ENCODE measurements around the gene PTCHD4.

The PTCHD4 gene

GRCh38 chr6:48099713-48100587 is 11.0 kb downstream of the PTCHD4 start:
- DNase-seq, result no peak

- DNase-seq, result no peak
These were observed 12.1 kb downstream of the PTCHD4 start for GRCh38 chr6:48098923-48099322.

- no peak for DNase-seq
These were observed 18.3 kb downstream of the PTCHD4 start for GRCh38 chr6:48092550-48093217.

GRCh38 chr6:48090546-48090945 is 20.5 kb downstream of the PTCHD4 start:
- DNase-seq, result no peak

GRCh38 chr6:48087448-48087847 is 23.5 kb downstream of the PTCHD4 start:
- DNase-seq, result no peak

- no peak for DNase-seq
These were observed 24.8 kb downstream of the PTCHD4 start for GRCh38 chr6:48086187-48086586.

- no peak for DNase-seq
These were observed 25.8 kb downstream of the PTCHD4 start for GRCh38 chr6:48085131-48085741.

- no peak for DNase-seq
These were observed 26.8 kb downstream of the PTCHD4 start for GRCh38 chr6:48084201-48084600.

- DNase-seq, result no peak
These were observed 30.6 kb downstream of the PTCHD4 start for GRCh38 chr6:48080227-48081009.

- no peak for DNase-seq
These were observed 32.9 kb downstream of the PTCHD4 start for GRCh38 chr6:48078120-48078519.

- DNase-seq, result no peak
These were observed 35.8 kb downstream of the PTCHD4 start for GRCh38 chr6:48075181-48075580.

- DNase-seq, result no peak
These were observed 36.8 kb downstream of the PTCHD4 start for GRCh38 chr6:48073976-48074767.

GRCh38 chr6:48071833-48072232 is 39.2 kb downstream of the PTCHD4 start:
- DNase-seq, result no peak

GRCh38 chr6:48069280-48069679 is 41.7 kb downstream of the PTCHD4 start:
- no peak for DNase-seq

GRCh38 chr6:48068278-48069251 is 42.4 kb downstream of the PTCHD4 start:
- no peak for DNase-seq

- no peak for DNase-seq
These were observed 43.1 kb downstream of the PTCHD4 start for GRCh38 chr6:48067886-48068277.

- DNase-seq, result no peak
These were observed 43.8 kb downstream of the PTCHD4 start for GRCh38 chr6:48067148-48067712.

- DNase-seq, result no peak
These were observed 49.6 kb downstream of the PTCHD4 start for GRCh38 chr6:48061265-48061990.

Measured in NCI-H187 (cell line).